ENCODE data around the gene PTPRR. TPM values are rescaled to one million over a fixed set of nuclear protein-coding genes. Genes with fewer than 3 reads are reported as not detected.

PTPRR gene
- total RNA-seq, 1 experiment from 2014 or later: 0.46 TPM

DNA sequence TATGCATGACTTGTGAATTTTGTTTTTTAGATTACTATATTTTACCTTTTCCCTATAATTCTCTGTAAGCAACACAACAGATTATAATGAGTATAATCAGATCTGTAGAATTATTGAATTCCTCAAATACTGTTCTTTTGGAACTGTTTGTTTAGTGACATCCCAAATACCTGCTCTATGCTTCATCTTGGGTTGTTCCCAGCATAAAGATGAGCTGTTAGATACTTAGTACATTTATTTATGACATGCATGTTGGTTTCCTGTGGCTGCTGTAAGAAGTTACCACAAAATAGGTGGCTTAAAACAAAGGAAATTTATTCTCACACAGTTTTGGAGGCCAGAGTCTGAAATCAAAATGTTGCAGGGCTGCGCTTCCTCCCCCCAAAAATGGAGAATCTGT is 78.4 kb downstream of the PTPRR start:
- TF ChIP-seq TCF7 (CRISPR knock-in tag; IDR thresholded peaks at IDR 0.05; ENCODE audit: low read depth) (no peak), SMAD3 (CRISPR knock-in tag; IDR thresholded peaks at IDR 0.05; ENCODE audit: borderline replicate concordance) (no peak), MYBL2 (CRISPR knock-in tag; IDR thresholded peaks at IDR 0.05) (no peak), TEAD1 (CRISPR knock-in tag; IDR thresholded peaks at IDR 0.05) (no peak), JUN (CRISPR knock-in tag; IDR thresholded peaks at IDR 0.05) (no peak), ZNF423 (CRISPR knock-in tag; IDR thresholded peaks at IDR 0.05) (no peak)
- TF ChIP-seq, protein P1, sequence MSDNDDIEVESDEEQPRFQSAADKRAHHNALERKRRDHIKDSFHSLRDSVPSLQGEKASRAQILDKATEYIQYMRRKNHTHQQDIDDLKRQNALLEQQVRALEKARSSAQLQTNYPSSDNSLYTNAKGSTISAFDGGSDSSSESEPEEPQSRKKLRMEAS (CRISPR knock-in tag; IDR thresholded peaks at IDR 0.05): no peak
- CTCF ChIA-PET: no interaction called here
- Mint-ChIP-seq H3K4me3 (no peak overlapping the region), H3K27me3 (ENCODE audit: low read depth) (no peaks in the 10 kb centered on the region), H3K36me3 (no peaks in the 10 kb centered on the region), H3K27ac (no peak overlapping the region), H3K4me1 (peaks cover 17% of the 10 kb centered on the region), H3K9me3 (no peaks in the 10 kb centered on the region)
- ATAC-seq (no peak), DNase-seq (ENCODE audit: low spot score) (no peak)
- POLR2A ChIA-PET: no interaction called here

DNA sequence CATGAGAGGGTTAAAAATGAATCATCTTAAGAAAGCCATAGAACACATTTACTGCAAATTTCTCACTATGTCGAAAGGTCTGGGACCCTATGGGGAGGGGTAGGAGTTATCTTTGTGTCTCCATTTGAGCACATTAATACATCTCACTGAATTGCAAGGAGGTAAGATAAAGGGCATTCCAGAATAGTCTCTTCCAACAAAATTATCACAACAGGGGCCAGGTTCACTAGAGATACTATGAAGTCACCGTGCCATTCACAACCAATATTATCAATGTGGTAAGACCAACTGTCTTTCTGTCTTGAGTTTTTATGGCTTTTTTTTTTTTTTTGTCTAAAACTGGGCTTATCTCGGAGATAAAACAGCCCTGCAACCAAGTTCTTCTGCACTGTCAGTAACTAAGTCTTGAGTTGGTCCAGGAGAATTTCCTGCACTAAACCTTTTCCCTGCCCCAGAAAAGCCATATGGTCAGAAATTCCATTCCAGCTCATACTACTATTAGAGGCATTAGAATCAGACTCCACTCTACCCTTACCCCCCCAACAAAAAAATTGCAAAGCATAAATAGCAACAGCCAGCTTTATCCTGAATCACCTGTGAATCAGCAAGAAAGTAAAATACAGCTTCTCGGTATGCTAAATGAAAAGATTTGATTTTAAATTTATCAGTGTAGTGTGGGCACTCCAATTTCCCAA is 79.7 kb downstream of the PTPRR start:
- Mint-ChIP-seq H3K27ac (no peak overlapping the region), H3K4me3 (no peak overlapping the region), H3K27me3 (ENCODE audit: low read depth) (no peaks in the 10 kb centered on the region), H3K4me1 (peaks cover 17% of the 10 kb centered on the region), H3K36me3 (no peaks in the 10 kb centered on the region), H3K9me3 (0 out of 2 replicates have a peak, but pooled peaks cover 3% of the 10 kb centered on the region)
- POLR2A ChIA-PET: no interaction called here
- no peak for DNase-seq (ENCODE audit: low spot score)
- no peak for ATAC-seq
- CTCF ChIA-PET: interaction anchor here (1.6 kb wide), 1 partner anchor 107 kb away, joined by 6 read pairs; no protein-coding TSS in a partner anchor
- TF ChIP-seq, protein P2, sequence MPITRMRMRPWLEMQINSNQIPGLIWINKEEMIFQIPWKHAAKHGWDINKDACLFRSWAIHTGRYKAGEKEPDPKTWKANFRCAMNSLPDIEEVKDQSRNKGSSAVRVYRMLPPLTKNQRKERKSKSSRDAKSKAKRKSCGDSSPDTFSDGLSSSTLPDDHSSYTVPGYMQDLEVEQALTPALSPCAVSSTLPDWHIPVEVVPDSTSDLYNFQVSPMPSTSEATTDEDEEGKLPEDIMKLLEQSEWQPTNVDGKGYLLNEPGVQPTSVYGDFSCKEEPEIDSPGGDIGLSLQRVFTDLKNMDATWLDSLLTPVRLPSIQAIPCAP (CRISPR knock-in tag; IDR thresholded peaks at IDR 0.05): no peak
- TF ChIP-seq, protein P3, sequence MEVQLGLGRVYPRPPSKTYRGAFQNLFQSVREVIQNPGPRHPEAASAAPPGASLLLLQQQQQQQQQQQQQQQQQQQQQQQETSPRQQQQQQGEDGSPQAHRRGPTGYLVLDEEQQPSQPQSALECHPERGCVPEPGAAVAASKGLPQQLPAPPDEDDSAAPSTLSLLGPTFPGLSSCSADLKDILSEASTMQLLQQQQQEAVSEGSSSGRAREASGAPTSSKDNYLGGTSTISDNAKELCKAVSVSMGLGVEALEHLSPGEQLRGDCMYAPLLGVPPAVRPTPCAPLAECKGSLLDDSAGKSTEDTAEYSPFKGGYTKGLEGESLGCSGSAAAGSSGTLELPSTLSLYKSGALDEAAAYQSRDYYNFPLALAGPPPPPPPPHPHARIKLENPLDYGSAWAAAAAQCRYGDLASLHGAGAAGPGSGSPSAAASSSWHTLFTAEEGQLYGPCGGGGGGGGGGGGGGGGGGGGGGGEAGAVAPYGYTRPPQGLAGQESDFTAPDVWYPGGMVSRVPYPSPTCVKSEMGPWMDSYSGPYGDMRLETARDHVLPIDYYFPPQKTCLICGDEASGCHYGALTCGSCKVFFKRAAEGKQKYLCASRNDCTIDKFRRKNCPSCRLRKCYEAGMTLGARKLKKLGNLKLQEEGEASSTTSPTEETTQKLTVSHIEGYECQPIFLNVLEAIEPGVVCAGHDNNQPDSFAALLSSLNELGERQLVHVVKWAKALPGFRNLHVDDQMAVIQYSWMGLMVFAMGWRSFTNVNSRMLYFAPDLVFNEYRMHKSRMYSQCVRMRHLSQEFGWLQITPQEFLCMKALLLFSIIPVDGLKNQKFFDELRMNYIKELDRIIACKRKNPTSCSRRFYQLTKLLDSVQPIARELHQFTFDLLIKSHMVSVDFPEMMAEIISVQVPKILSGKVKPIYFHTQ (CRISPR knock-in tag; IDR thresholded peaks at IDR 0.05): no peak
- TF ChIP-seq, protein P4, sequence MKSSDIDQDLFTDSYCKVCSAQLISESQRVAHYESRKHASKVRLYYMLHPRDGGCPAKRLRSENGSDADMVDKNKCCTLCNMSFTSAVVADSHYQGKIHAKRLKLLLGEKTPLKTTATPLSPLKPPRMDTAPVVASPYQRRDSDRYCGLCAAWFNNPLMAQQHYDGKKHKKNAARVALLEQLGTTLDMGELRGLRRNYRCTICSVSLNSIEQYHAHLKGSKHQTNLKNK (CRISPR knock-in tag; IDR thresholded peaks at IDR 0.05): no peak
- TF ChIP-seq, protein P5, sequence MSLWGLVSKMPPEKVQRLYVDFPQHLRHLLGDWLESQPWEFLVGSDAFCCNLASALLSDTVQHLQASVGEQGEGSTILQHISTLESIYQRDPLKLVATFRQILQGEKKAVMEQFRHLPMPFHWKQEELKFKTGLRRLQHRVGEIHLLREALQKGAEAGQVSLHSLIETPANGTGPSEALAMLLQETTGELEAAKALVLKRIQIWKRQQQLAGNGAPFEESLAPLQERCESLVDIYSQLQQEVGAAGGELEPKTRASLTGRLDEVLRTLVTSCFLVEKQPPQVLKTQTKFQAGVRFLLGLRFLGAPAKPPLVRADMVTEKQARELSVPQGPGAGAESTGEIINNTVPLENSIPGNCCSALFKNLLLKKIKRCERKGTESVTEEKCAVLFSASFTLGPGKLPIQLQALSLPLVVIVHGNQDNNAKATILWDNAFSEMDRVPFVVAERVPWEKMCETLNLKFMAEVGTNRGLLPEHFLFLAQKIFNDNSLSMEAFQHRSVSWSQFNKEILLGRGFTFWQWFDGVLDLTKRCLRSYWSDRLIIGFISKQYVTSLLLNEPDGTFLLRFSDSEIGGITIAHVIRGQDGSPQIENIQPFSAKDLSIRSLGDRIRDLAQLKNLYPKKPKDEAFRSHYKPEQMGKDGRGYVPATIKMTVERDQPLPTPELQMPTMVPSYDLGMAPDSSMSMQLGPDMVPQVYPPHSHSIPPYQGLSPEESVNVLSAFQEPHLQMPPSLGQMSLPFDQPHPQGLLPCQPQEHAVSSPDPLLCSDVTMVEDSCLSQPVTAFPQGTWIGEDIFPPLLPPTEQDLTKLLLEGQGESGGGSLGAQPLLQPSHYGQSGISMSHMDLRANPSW (CRISPR knock-in tag; conservative IDR thresholded peaks at IDR 0.05; ENCODE audit: low read depth): no peak
- TF ChIP-seq OVOL2 (CRISPR knock-in tag; IDR thresholded peaks at IDR 0.05; ENCODE audit: borderline replicate concordance): no peak
- no peak for TF ChIP-seq NFYB (CRISPR knock-in tag; conservative IDR thresholded peaks at IDR 0.05; ENCODE audit: low read depth)
- TF ChIP-seq, protein P6, sequence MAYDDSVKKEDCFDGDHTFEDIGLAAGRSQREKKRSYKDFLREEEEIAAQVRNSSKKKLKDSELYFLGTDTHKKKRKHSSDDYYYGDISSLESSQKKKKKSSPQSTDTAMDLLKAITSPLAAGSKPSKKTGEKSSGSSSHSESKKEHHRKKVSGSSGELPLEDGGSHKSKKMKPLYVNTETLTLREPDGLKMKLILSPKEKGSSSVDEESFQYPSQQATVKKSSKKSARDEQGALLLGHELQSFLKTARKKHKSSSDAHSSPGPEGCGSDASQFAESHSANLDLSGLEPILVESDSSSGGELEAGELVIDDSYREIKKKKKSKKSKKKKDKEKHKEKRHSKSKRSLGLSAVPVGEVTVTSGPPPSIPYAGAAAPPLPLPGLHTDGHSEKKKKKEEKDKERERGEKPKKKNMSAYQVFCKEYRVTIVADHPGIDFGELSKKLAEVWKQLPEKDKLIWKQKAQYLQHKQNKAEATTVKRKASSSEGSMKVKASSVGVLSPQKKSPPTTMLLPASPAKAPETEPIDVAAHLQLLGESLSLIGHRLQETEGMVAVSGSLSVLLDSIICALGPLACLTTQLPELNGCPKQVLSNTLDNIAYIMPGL (CRISPR knock-in tag; IDR thresholded peaks at IDR 0.05): no peak
- TF ChIP-seq ETV6 (CRISPR knock-in tag; IDR thresholded peaks at IDR 0.05): no peak
- no peak for TF ChIP-seq NFATC4 (CRISPR knock-in tag; IDR thresholded peaks at IDR 0.05)
- no peak for TF ChIP-seq PRRX2 (CRISPR knock-in tag; IDR thresholded peaks at IDR 0.05)
- no peak for TF ChIP-seq IRF2 (CRISPR knock-in tag; IDR thresholded peaks at IDR 0.05; ENCODE audit: borderline replicate concordance, low read depth)
- TF ChIP-seq, protein P7, sequence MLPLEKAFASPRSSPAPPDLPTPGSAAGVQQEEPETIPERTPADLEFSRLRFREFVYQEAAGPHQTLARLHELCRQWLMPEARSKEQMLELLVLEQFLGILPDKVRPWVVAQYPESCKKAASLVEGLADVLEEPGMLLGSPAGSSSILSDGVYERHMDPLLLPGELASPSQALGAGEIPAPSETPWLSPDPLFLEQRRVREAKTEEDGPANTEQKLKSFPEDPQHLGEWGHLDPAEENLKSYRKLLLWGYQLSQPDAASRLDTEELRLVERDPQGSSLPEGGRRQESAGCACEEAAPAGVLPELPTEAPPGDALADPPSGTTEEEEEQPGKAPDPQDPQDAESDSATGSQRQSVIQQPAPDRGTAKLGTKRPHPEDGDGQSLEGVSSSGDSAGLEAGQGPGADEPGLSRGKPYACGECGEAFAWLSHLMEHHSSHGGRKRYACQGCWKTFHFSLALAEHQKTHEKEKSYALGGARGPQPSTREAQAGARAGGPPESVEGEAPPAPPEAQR (CRISPR knock-in tag; IDR thresholded peaks at IDR 0.05): no peak
- TF ChIP-seq SP1 (CRISPR knock-in tag; conservative IDR thresholded peaks at IDR 0.05): no peak
- TF ChIP-seq GRHL2 (CRISPR knock-in tag; IDR thresholded peaks at IDR 0.05; ENCODE audit: insufficient replicate concordance, severe bottlenecking): no peak
- no peak for TF ChIP-seq RORB (CRISPR knock-in tag; IDR thresholded peaks at IDR 0.05)
- TF ChIP-seq, protein P8, sequence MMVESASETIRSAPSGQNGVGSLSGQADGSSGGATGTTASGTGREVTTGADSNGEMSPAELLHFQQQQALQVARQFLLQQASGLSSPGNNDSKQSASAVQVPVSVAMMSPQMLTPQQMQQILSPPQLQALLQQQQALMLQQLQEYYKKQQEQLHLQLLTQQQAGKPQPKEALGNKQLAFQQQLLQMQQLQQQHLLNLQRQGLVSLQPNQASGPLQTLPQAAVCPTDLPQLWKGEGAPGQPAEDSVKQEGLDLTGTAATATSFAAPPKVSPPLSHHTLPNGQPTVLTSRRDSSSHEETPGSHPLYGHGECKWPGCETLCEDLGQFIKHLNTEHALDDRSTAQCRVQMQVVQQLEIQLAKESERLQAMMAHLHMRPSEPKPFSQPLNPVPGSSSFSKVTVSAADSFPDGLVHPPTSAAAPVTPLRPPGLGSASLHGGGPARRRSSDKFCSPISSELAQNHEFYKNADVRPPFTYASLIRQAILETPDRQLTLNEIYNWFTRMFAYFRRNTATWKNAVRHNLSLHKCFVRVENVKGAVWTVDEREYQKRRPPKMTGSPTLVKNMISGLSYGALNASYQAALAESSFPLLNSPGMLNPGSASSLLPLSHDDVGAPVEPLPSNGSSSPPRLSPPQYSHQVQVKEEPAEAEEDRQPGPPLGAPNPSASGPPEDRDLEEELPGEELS (CRISPR knock-in tag; IDR thresholded peaks at IDR 0.05): no peak
- TF ChIP-seq CREB1 (CRISPR knock-in tag; IDR thresholded peaks at IDR 0.05): no peak
- TF ChIP-seq JUN (CRISPR knock-in tag; IDR thresholded peaks at IDR 0.05): no peak

Measured in WTC11 (cell line).